ENCODE results near the gene HNRNPF.

DNA sequence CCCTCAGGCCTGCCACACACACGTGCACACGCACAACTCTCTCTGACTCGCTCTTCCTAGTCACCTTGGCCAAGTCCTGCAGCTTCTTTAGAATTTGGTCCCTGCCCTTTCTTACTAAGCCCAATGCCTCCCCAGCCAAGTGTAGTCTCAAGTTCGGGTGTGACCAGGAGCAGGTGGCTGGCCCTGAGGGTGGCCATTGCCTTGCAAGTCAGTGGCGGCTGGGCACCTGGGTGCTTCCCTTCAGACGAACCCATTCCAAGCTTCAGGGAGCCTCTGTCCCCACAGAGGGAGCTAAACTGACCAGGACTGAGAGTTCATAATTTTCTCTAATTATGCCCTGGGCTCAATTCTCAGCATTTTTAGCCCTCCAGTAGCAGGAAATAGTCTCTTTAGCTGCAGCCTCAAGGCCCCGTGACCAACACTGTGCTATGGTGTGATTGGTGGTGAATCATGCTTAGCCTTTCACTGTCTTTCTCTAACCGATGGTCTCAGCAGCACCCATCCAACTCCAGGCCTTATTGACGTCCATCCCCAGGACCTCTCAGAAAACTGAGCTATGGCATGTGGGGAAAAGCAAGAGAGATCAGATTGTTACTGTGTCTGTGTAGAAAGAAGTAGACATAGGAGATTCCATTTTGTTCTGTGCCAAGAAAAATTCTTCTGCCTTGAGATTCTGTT lies 72.2 kb downstream of the HNRNPF start:
- TF ChIP-seq, protein P1, sequence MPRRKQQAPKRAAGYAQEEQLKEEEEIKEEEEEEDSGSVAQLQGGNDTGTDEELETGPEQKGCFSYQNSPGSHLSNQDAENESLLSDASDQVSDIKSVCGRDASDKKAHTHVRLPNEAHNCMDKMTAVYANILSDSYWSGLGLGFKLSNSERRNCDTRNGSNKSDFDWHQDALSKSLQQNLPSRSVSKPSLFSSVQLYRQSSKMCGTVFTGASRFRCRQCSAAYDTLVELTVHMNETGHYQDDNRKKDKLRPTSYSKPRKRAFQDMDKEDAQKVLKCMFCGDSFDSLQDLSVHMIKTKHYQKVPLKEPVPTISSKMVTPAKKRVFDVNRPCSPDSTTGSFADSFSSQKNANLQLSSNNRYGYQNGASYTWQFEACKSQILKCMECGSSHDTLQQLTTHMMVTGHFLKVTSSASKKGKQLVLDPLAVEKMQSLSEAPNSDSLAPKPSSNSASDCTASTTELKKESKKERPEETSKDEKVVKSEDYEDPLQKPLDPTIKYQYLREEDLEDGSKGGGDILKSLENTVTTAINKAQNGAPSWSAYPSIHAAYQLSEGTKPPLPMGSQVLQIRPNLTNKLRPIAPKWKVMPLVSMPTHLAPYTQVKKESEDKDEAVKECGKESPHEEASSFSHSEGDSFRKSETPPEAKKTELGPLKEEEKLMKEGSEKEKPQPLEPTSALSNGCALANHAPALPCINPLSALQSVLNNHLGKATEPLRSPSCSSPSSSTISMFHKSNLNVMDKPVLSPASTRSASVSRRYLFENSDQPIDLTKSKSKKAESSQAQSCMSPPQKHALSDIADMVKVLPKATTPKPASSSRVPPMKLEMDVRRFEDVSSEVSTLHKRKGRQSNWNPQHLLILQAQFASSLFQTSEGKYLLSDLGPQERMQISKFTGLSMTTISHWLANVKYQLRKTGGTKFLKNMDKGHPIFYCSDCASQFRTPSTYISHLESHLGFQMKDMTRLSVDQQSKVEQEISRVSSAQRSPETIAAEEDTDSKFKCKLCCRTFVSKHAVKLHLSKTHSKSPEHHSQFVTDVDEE (CRISPR knock-in tag; IDR thresholded peaks at IDR 0.05): no peak
- TF ChIP-seq TCF4 (CRISPR knock-in tag; IDR thresholded peaks at IDR 0.05; ENCODE audit: borderline replicate concordance) (no peak), ISL1 (CRISPR knock-in tag; IDR thresholded peaks at IDR 0.05) (no peak), GLIS3 (CRISPR knock-in tag; IDR thresholded peaks at IDR 0.05) (no peak), RARB (CRISPR knock-in tag; IDR thresholded peaks at IDR 0.05) (no peak)
